Occipital lobe (tissue), 2 donors: ENCODE results near the gene LRIG2. TPM values are rescaled to one million over a fixed set of nuclear protein-coding genes. Genes with fewer than 3 reads are reported as not detected.
"Not testable (repeated sequence)": the region's sequence is repeated elsewhere in the genome, so short reads cannot be mapped to it uniquely, and the experiment has no call there.

Experiments used
- DNase-seq: peaks from one replicate; lab custom pipeline; 2025; lab: John Stamatoyannopoulos, UW
- total RNA-seq: library from RNA; depleted of rRNA; stranded (reverse); fragments of >200 nt; gene quantifications from one replicate; pipeline ENCODE4 v1.2.3, GENCODE V29; 2014

LRIG2 gene
- total RNA-seq, 1 donor from 2014 or later, result 36.5 TPM

- DNase-seq, result no peak
Observed at GRCh38 chr1:113128116-113128515, 55.1 kb downstream of the LRIG2 start.

GRCh38 chr1:113129529-113130185 lies 56.7 kb downstream of the LRIG2 start:
- DNase-seq, result no peak

- DNase-seq, result no peak
Observed at GRCh38 chr1:113133038-113133437, 60.0 kb downstream of the LRIG2 start.

- no peak for DNase-seq
Observed at GRCh38 chr1:113133759-113134158, 60.8 kb downstream of the LRIG2 start.

- DNase-seq, result no peak
Observed at GRCh38 chr1:113135460-113135859, 62.5 kb downstream of the LRIG2 start.

- no peak for DNase-seq
Observed at GRCh38 chr1:113136476-113136875, 63.5 kb downstream of the LRIG2 start.

DNA sequence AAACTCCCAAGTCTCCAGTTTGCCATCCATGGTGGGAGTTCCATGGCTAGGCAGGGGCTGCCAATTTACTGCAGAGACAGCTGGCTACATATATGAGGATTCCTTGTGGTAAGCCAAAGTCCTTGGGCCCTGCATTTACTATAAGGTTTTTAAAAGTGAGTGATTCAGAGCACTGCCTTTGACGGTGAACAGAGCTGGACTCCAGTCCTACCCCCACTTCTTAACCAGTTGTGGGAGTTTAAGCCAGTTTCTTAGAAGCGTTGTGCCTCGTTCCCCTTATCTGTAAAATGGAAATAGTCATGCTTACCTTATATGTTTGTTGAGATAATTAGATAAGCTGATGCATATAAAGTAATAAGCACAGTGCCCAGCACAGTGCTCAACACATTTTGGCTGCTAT lies 64.6 kb downstream of the LRIG2 start:
- DNase-seq, result no peak

- no peak for DNase-seq
Observed at GRCh38 chr1:113138778-113139177, 65.8 kb downstream of the LRIG2 start.

- no peak for DNase-seq
Observed at GRCh38 chr1:113140176-113140575, 67.2 kb downstream of the LRIG2 start.

DNA sequence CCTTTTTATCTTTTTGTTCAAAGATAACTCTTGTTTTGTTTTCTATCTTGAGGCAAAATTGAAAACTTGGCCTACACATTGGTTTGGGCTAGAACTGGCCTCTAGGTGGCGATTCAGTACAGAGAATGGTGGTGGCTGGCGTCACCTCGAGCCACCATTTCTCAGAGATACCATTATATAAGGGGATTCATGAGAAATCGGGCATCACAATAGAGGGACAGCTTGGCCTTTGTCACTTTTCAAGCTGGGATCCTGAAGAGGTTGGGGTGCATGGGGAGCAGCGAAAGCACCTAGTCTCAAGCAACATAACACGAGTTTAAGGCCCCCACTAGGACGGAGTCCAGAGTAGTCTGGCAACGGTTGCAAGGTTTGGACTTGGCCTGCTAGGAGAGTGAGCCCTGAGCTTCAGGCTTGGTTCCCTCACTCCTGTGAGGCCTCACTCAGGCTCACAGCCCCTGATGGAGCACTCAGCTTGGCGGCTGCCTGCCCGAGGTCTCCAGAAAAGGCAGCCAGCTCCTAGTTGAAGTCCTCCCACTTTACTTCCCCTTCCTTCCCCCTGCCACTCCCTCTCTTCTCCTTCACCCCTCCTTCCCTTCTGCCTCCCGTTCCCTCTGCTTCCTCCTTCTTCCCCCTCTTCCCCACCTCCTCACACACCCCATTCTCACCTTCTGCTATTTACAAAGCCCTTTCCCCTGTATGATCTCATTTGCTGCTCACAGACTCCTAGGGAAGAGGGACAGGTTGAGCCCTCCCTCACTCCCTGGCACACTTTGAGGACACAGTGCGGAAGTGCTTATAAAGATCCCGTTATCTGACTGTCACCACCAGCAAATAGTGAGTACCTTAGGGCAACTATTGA lies 67.8 kb downstream of the LRIG2 start:
- peak; percentile 34 for DNase-seq

GRCh38 chr1:113141650-113142473 lies 68.9 kb downstream of the LRIG2 start:
- DNase-seq, result no peak

- no peak for DNase-seq
Observed at GRCh38 chr1:113142791-113143190, 69.8 kb downstream of the LRIG2 start.

GRCh38 chr1:113146242-113147072 lies 73.5 kb downstream of the LRIG2 start:
- no peak for DNase-seq

- DNase-seq, result no peak
Observed at GRCh38 chr1:113147073-113147625, 74.2 kb downstream of the LRIG2 start.

DNA sequence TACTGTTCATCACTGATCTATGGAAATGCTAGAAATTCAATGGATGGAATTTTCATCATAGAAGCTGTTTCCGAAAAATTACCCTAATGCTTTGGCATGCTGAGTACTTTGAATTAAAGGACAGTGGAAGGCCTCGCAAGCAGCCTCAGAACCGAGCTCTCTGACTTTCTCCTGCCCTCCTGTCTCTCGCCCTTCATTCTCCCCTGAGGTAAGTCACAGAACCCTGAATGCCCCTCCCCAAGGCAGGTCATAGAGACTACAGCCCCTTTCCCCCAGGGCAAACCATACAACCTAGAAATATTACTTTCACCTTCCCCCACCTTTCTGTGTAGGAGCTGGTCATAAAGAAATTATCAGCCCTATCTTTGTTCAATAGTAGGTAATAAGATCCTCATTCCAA lies 74.8 kb downstream of the LRIG2 start:
- no peak for DNase-seq

- DNase-seq, result not testable (repeated sequence)
Observed at GRCh38 chr1:113150494-113150893, 77.5 kb downstream of the LRIG2 start.

DNA sequence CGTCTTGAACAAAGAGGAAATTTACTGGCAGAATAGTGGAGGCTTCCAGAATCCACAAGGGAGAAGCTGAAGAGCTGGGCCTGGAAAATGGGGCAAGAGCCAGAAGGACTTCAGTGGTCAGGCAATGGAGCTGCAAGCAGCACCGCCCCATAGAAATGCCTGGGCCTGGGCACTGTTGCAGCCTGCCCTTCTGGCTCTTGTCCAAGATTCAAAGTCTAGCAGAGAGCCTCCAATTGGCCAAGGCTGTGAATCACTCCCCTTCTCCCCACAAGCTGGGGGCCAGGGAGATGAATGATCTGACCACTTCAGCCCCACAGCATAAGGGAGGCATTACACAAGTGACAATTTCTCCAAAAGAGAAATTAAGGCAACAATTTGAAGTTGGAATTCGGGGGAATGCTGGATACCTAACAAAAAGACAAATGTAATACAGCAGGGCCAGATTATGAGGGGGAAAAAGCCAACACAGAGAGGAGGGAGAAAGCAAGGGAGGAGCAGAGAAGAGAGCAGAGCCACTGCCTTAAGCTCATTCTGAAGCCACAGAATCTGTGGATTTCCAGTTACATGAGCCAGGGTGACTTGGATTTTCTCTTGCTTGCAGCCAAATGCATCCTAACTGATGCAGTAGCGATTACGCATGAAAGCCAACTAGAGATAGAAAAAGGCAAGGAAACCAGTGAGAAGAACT lies 80.3 kb downstream of the LRIG2 start:
- no peak for DNase-seq

DNA sequence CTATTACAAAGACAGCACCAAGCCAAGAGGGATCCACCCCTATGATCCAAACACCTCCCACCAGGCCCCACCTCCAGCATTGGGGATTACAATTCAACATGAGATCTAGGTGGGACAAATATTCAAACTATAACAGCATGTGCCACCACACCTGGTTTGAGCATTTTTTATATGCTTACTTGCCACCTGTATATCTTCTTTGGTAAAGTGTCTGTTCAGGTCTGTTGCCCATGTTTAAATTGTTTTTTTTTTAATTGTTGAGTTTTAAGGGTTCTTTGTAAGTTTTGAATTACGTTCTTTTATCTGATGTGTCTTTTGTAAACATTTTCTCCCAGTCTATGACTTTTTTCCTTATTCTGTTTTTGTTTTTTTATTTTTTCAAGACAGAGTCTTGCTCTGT lies 83.4 kb downstream of the LRIG2 start:
- no peak for DNase-seq

DNA sequence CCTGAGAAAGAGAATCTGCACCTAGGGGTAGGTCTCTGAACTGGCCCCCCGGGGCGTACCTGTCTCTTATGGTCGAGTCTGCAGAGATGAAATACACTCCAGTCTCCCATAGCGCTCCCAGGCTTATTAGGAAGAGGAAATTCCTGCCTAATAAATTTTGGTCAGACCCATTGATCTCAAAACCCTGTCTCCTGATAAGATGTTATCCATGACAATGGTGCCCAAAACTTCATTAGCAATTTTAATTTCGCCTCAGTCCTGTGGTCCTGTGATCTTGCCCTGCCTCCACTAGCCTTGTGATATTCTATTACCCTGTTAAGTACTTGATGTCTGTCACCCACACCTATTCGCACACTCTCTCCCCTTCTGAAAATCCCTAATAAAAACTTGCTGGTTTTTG lies 85.7 kb downstream of the LRIG2 start:
- not testable (repeated sequence) for DNase-seq

- DNase-seq, result no peak
Observed at GRCh38 chr1:113166473-113166872, 93.5 kb downstream of the LRIG2 start.
